ENCODE results near the gene SAP25.

DNA sequence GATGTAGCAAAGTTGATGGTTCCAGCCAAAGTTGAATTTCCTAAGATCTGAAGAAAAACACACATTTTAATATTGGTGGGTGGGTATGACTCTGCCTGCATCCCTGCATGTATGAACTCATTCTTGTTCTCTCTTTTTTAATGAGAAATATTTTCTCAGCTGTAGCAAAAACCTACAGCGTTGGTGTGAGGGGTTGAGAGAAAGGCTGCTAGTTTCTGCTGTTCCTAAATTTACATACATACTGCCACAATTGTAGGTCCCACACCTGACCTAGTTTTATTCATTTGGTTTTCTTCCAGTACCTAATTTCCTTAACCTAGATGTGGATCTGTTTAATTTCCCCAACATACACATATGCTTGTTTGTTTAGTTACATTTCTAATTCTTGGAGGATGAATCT, 30.1 kb downstream of the SAP25 start:
- no peak for TF ChIP-seq POLR2A (IDR thresholded peaks at IDR 0.05)
- TF ChIP-seq, protein P1, sequence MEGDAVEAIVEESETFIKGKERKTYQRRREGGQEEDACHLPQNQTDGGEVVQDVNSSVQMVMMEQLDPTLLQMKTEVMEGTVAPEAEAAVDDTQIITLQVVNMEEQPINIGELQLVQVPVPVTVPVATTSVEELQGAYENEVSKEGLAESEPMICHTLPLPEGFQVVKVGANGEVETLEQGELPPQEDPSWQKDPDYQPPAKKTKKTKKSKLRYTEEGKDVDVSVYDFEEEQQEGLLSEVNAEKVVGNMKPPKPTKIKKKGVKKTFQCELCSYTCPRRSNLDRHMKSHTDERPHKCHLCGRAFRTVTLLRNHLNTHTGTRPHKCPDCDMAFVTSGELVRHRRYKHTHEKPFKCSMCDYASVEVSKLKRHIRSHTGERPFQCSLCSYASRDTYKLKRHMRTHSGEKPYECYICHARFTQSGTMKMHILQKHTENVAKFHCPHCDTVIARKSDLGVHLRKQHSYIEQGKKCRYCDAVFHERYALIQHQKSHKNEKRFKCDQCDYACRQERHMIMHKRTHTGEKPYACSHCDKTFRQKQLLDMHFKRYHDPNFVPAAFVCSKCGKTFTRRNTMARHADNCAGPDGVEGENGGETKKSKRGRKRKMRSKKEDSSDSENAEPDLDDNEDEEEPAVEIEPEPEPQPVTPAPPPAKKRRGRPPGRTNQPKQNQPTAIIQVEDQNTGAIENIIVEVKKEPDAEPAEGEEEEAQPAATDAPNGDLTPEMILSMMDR (IDR thresholded peaks at IDR 0.05): no peak
- TF ChIP-seq POLR2AphosphoS5 (IDR thresholded peaks at IDR 0.05; ENCODE audit: insufficient read depth in 1 of 2, low read depth in 1 of 2): no peak
